ENCODE measurements around the gene RPS28.

DNA sequence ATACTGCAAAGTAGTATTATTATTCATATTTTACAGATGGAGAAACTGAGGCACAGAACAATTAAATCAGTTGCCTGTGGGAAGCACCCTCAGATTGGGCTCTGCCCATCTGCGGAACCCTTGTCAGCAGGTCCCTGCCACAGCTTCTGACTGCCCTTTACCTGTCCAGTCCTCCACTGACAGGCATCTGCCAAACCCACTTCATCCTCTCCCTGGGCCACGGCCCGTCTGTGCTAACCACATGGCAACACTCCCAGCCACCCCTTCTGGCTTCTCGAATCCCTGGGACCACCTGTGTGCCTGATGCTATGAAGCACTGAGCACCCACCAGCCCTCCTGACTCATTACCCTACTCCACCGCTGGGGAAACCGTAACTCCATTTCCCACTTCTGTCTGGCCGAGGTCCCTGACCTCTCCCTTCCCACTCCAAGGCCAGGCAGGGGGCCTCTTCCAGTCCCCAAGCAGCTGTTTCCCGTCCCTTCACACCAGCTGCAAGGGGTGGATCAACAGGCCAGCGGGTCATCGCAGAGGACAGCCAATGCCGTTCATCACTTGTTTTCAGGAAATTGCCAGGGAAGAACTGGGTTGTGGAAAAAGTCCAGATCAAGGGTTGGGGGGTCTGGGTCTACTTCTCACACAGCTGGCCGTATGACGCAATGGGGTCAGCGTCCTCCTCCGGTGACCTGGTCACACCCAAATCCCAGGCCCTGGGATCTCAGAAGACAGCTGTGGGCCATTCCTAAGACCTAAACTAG lies 19.2 kb downstream of the RPS28 start:
- TF ChIP-seq, protein P1, sequence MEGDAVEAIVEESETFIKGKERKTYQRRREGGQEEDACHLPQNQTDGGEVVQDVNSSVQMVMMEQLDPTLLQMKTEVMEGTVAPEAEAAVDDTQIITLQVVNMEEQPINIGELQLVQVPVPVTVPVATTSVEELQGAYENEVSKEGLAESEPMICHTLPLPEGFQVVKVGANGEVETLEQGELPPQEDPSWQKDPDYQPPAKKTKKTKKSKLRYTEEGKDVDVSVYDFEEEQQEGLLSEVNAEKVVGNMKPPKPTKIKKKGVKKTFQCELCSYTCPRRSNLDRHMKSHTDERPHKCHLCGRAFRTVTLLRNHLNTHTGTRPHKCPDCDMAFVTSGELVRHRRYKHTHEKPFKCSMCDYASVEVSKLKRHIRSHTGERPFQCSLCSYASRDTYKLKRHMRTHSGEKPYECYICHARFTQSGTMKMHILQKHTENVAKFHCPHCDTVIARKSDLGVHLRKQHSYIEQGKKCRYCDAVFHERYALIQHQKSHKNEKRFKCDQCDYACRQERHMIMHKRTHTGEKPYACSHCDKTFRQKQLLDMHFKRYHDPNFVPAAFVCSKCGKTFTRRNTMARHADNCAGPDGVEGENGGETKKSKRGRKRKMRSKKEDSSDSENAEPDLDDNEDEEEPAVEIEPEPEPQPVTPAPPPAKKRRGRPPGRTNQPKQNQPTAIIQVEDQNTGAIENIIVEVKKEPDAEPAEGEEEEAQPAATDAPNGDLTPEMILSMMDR (conservative IDR thresholded peaks at IDR 0.05; ENCODE audit: low read length) = no peak
- TF ChIP-seq EZH2phosphoT487 (IDR thresholded peaks at IDR 0.05; ENCODE audit: borderline replicate concordance, low read depth, low read length) = no peak
